Subcutaneous abdominal adipose tissue (tissue), 5 donors: ENCODE measurements around the gene KRT7.
"Not testable (repeated sequence)": the region's sequence is repeated elsewhere in the genome, so short reads cannot be mapped to it uniquely, and the experiment has no call there.

ENCODE experiments used
- H3K27ac ChIP-seq: one replicate; pipeline ENCODE4 v1.7.0; 2013; ENCODE audit warnings: low read depth, mild to moderate bottlenecking, inconsistent platforms, low read length, moderate library complexity
- H3K27me3 ChIP-seq, 5 donors: one replicate each; pipeline ENCODE4 v1.7.0; 2013; ENCODE audit warnings: low read length in 5 of 5, inconsistent platforms in 1 of 5; ENCODE audit not compliant: control insufficient read depth in 5 of 5, insufficient read depth in 4 of 5
- H3K36me3 ChIP-seq, 5 donors: one replicate each; pipeline ENCODE4 v1.7.0; 2013; ENCODE audit warnings: low read length in 5 of 5; ENCODE audit not compliant: control insufficient read depth in 5 of 5, insufficient read depth in 5 of 5
- H3K4me1 ChIP-seq, 5 donors: one replicate each; pipeline ENCODE4 v1.7.0; 2013; ENCODE audit warnings: low read length in 5 of 5, mild to moderate bottlenecking in 3 of 5, moderate library complexity in 1 of 5; ENCODE audit not compliant: control insufficient read depth in 5 of 5, insufficient read depth in 5 of 5
- H3K4me3 ChIP-seq, 5 donors: one replicate each; pipeline ENCODE4 v1.7.0; 2013; ENCODE audit warnings: low read length in 5 of 5, low read depth in 1 of 5
- H3K9ac ChIP-seq, 5 donors: one replicate each; pipeline ENCODE4 v1.7.0; 2013; ENCODE audit warnings: low read length in 5 of 5, mild to moderate bottlenecking in 4 of 5, moderate library complexity in 3 of 5
- H3K9me3 ChIP-seq, 5 donors: one replicate each; pipeline ENCODE4 v1.7.0; 2013; ENCODE audit warnings: low read length in 5 of 5; ENCODE audit not compliant: control insufficient read depth in 5 of 5
- donor health status: healthy.
- donor health status: healthy.
- donor health status: healthy.
- donor health status: healthy.
- donor health status: healthy.

The KRT7 gene

GRCh38 chr12:52235822-52236361, 2.8 kb downstream of the KRT7 start:
- peaks cover 0 to 25% (median 3%) of the 10 kb centered on the region in 5 donors for H3K4me1 ChIP-seq
- no peaks in the 10 kb centered on the region for H3K9me3 ChIP-seq
- no peak overlapping the region for H3K4me3 ChIP-seq
- no peak overlapping the region for H3K27ac ChIP-seq
- no peaks in the 10 kb centered on the region for H3K36me3 ChIP-seq
- H3K27me3 ChIP-seq: peaks cover 9 to 31% (median 22%) of the 10 kb centered on the region in 5 donors
- no peak overlapping the region for H3K9ac ChIP-seq

GRCh38 chr12:52236386-52237050, 3.5 kb downstream of the KRT7 start:
- H3K36me3 ChIP-seq: no peaks in the 10 kb centered on the region
- no peak overlapping the region for H3K4me3 ChIP-seq
- peaks cover 0 to 18% (median 2%) of the 10 kb centered on the region in 5 donors for H3K4me1 ChIP-seq

GRCh38 chr12:52238207-52238840, 5.3 kb downstream of the KRT7 start:
- Histone ChIP-seq H3K4me3 (no peak overlapping the region), H3K9ac (no peak overlapping the region), H3K9me3 (no peaks in the 10 kb centered on the region), H3K27ac (no peak overlapping the region), H3K36me3 (no peaks in the 10 kb centered on the region), H3K27me3 (peaks cover 0 to 10% (median 8%) of the 10 kb centered on the region in 5 donors), H3K4me1 (peaks cover 2 to 9% (median 2%) of the 10 kb centered on the region in 5 donors)

More at GRCh38 chr12:52236386-52237050, 3.5 kb downstream of the KRT7 start:
- peaks cover 9 to 27% (median 22%) of the 10 kb centered on the region in 5 donors for H3K27me3 ChIP-seq
- H3K27ac ChIP-seq: no peak overlapping the region
- no peaks in the 10 kb centered on the region for H3K9me3 ChIP-seq
- H3K9ac ChIP-seq: no peak overlapping the region

- no peaks in the 10 kb centered on the region for H3K36me3 ChIP-seq
- peaks cover 0 to 6% (median 4%) of the 10 kb centered on the region in 5 donors for H3K27me3 ChIP-seq
- H3K9me3 ChIP-seq: no peaks in the 10 kb centered on the region
- no peak overlapping the region for H3K4me3 ChIP-seq
- no peak overlapping the region for H3K27ac ChIP-seq
- H3K4me1 ChIP-seq: peaks cover 3 to 16% (median 10%) of the 10 kb centered on the region in 5 donors
- H3K9ac ChIP-seq: no peak overlapping the region
Measured at GRCh38 chr12:52238916-52239646, 6.0 kb downstream of the KRT7 start.

- no peaks in the 10 kb centered on the region for H3K9me3 ChIP-seq
- no peak overlapping the region for H3K27ac ChIP-seq
- H3K9ac ChIP-seq: no peak overlapping the region
- no peak overlapping the region for H3K4me3 ChIP-seq
- no peaks in the 10 kb centered on the region for H3K36me3 ChIP-seq
- peaks cover 3 to 22% (median 15%) of the 10 kb centered on the region in 5 donors for H3K4me1 ChIP-seq
- peaks cover 0 to 9% (median under 1%) of the 10 kb centered on the region in 5 donors for H3K27me3 ChIP-seq
Measured at GRCh38 chr12:52239767-52240166, 6.7 kb downstream of the KRT7 start.

GRCh38 chr12:52240247-52240646, 7.2 kb downstream of the KRT7 start:
- not testable (repeated sequence) for H3K27me3 ChIP-seq, H3K36me3 ChIP-seq, H3K27ac ChIP-seq, H3K9ac ChIP-seq, H3K4me3 ChIP-seq, H3K9me3 ChIP-seq
- peaks cover 3 to 22% (median 15%) of the 10 kb centered on the region in 5 donors for H3K4me1 ChIP-seq

GRCh38 chr12:52241205-52241842, 8.3 kb downstream of the KRT7 start:
- H3K9me3 ChIP-seq: no peaks in the 10 kb centered on the region
- peaks cover 3 to 17% (median 15%) of the 10 kb centered on the region in 5 donors for H3K4me1 ChIP-seq
- H3K36me3 ChIP-seq: no peaks in the 10 kb centered on the region
- no peak overlapping the region for H3K9ac ChIP-seq
- peaks cover 0 to 9% (median 0%) of the 10 kb centered on the region in 5 donors for H3K27me3 ChIP-seq
- H3K4me3 ChIP-seq: no peak overlapping the region
- H3K27ac ChIP-seq: no peak overlapping the region

GRCh38 chr12:52242442-52243258, 9.6 kb downstream of the KRT7 start:
- peaks cover 3 to 20% (median 15%) of the 10 kb centered on the region in 5 donors for H3K4me1 ChIP-seq
- no peak overlapping the region for H3K27ac ChIP-seq
- no peak overlapping the region for H3K4me3 ChIP-seq
- H3K36me3 ChIP-seq: no peaks in the 10 kb centered on the region
- no peaks in the 10 kb centered on the region for H3K9me3 ChIP-seq
- H3K9ac ChIP-seq: no peak overlapping the region
- H3K27me3 ChIP-seq: peaks cover 0 to 9% (median 0%) of the 10 kb centered on the region in 5 donors

- Histone ChIP-seq H3K36me3 (no peaks in the 10 kb centered on the region), H3K27me3 (peaks cover 0 to 9% (median 0%) of the 10 kb centered on the region in 5 donors), H3K9me3 (no peaks in the 10 kb centered on the region), H3K9ac (no peak overlapping the region), H3K4me3 (no peak overlapping the region), H3K4me1 (peaks cover 3 to 20% (median 15%) of the 10 kb centered on the region in 5 donors), H3K27ac (no peak overlapping the region)
Measured at GRCh38 chr12:52243259-52243855, 10.3 kb downstream of the KRT7 start.
